HG03097 (cell line): ENCODE data around the gene APLN.

Experiments
- ATAC-seq: cut with Tn5 transposase; IDR thresholded peaks from one replicate; pipeline ENCODE4 v1.9.1; 2021; ENCODE audit not compliant: unreplicated experiment, low FRiP score

The APLN gene

GRCh38 chrX:129642641-129643040 lies 12.1 kb downstream of the APLN start:
- no peak for ATAC-seq

GRCh38 chrX:129641941-129642340 lies 12.8 kb downstream of the APLN start:
- ATAC-seq, result no peak

- no peak for ATAC-seq
Measured at GRCh38 chrX:129641469-129641868, 13.3 kb downstream of the APLN start.

GRCh38 chrX:129640737-129641136 lies 14.0 kb downstream of the APLN start:
- ATAC-seq, result no peak

- ATAC-seq, result no peak
Measured at GRCh38 chrX:129638917-129639316, 15.8 kb downstream of the APLN start.

GRCh38 chrX:129637217-129638109 lies 17.3 kb downstream of the APLN start:
- ATAC-seq, result no peak

GRCh38 chrX:129636175-129636681 lies 18.5 kb downstream of the APLN start:
- no peak for ATAC-seq

- ATAC-seq, result no peak
Measured at GRCh38 chrX:129634541-129634940, 20.2 kb downstream of the APLN start.

GRCh38 chrX:129632443-129632842 lies 22.3 kb downstream of the APLN start:
- no peak for ATAC-seq

GRCh38 chrX:129631849-129632248 lies 22.9 kb downstream of the APLN start:
- no peak for ATAC-seq

- no peak for ATAC-seq
Measured at GRCh38 chrX:129629837-129630236, 24.9 kb downstream of the APLN start.

GRCh38 chrX:129626026-129626425 lies 28.7 kb downstream of the APLN start:
- no peak for ATAC-seq

GRCh38 chrX:129622757-129623301 lies 31.9 kb downstream of the APLN start:
- no peak for ATAC-seq

GRCh38 chrX:129618997-129619396 lies 35.8 kb downstream of the APLN start:
- no peak for ATAC-seq

- no peak for ATAC-seq
Measured at GRCh38 chrX:129617420-129617819, 37.3 kb downstream of the APLN start.

- ATAC-seq, result no peak
Measured at GRCh38 chrX:129614481-129615255, 40.1 kb downstream of the APLN start.

- ATAC-seq, result no peak
Measured at GRCh38 chrX:129613596-129613995, 41.2 kb downstream of the APLN start.

- ATAC-seq, result no peak
Measured at GRCh38 chrX:129612396-129612795, 42.4 kb downstream of the APLN start.

GRCh38 chrX:129609395-129609794 lies 45.4 kb downstream of the APLN start:
- no peak for ATAC-seq

- no peak for ATAC-seq
Measured at GRCh38 chrX:129608496-129608895, 46.3 kb downstream of the APLN start.

- ATAC-seq, result no peak
Measured at GRCh38 chrX:129606918-129607317, 47.8 kb downstream of the APLN start.
